HepG2 (cell line): Measurements from ENCODE around the gene TALDO1. TPM values are rescaled to one million over a fixed set of nuclear protein-coding genes. Genes with fewer than 3 reads are reported as not detected.

Source experiments
- ATAC-seq: fragments of 200-7000 bp; cut with Tn5 transposase; 3 replicates; pipeline ENCODE4 v1.9.1; 2020; ENCODE audit warnings: mild to moderate bottlenecking, moderate library complexity
- BruUV-seq: library from RNA; stranded (reverse); fragments of 400-500 nt; replicated peaks from 2 replicates; lab custom pipeline; 2021; lab: Mats Ljungman, UMichigan
- CTCF ChIA-PET: fragments of 300-600 bp; formaldehyde crosslinking; extraction: SDS; loops from one replicate; lab custom pipeline; 2021; ENCODE audit warnings: low total read pairs, inconsistent platforms, low intra/inter-chr PET ratio; lab: Yijun Ruan, JAX
- POLR2A ChIA-PET: fragments of 350-600 bp; sonication (Branson Sonifier 250); formaldehyde crosslinking; loops from one replicate; lab custom pipeline; 2020; ENCODE audit warnings: antibody characterized with exemption, inconsistent platforms; lab: Yijun Ruan, JAX
- DNase-seq: peaks from one replicate; pipeline ENCODE4 v3.0.0-alpha.2; 2015; ENCODE audit warnings: low spot score
- FAIRE-seq: peaks from 3 replicates; lab custom pipeline; 2011; peaks lifted over from hg19 to GRCh38; lab: Jason Lieb, UNC
- H2AFZ ChIP-seq: one replicate; pipeline ENCODE4 v1.6.1; 2011; ENCODE audit warnings: low read length, inconsistent platforms
- H3K27ac ChIP-seq: fragments of 300-600 bp; 3 replicates; pipeline ENCODE4 v1.8.0; 2011; ENCODE audit warnings: mixed run types, mild to moderate bottlenecking, mixed read lengths, low read length, inconsistent platforms; ENCODE audit not compliant: insufficient read depth; ENCODE audit errors: extremely low read length
- H3K27me3 ChIP-seq, 2 experiments: fragments of 200-600 bp in 1 of 2; 2 replicates in 1 of 2; 3 replicates in 1 of 2; pipeline versions ENCODE4 v1.6.0 to v1.8.0; 2011; ENCODE audit warnings: low read length in 2 of 2, mild to moderate bottlenecking in 2 of 2, moderate library complexity in 2 of 2, inconsistent platforms in 1 of 2; ENCODE audit not compliant: insufficient read depth in 2 of 2, control insufficient read depth in 1 of 2
- H3K36me3 ChIP-seq, 2 experiments: fragments of 200-600 bp in 1 of 2; replicated peaks in 1 of 2; 2 replicates in 1 of 2; 3 replicates in 1 of 2; pipeline versions ENCODE4 v1.5.1 to v1.8.0; 2011; ENCODE audit warnings: low read length in 2 of 2, inconsistent platforms in 1 of 2; ENCODE audit not compliant: insufficient read depth in 2 of 2, control insufficient read depth in 1 of 2
- H3K4me1 ChIP-seq: 2 replicates; pipeline ENCODE4 v1.5.1; 2012; ENCODE audit warnings: low read length, inconsistent platforms; ENCODE audit not compliant: insufficient read depth
- H3K4me2 ChIP-seq: 2 replicates; pipeline ENCODE4 v1.6.0; 2011; ENCODE audit warnings: low read depth, low read length, inconsistent platforms
- H3K4me3 ChIP-seq, 3 experiments: fragments of 200-600 bp in 1 of 3; sonication (generic), shearing (Covaris generic) in 1 of 3; replicated peaks in 1 of 3; 2 replicates each; pipeline ENCODE4 v1.5.1; 2011 to 2016; ENCODE audit warnings: low read length in 3 of 3, inconsistent platforms in 2 of 3, low read depth in 2 of 3, mild to moderate bottlenecking in 2 of 3, control low read depth in 1 of 3, mixed read lengths in 1 of 3; ENCODE audit not compliant: insufficient read depth in 1 of 3
- H3K79me2 ChIP-seq: one replicate; pipeline ENCODE4 v1.6.1; 2011; ENCODE audit warnings: low read length, inconsistent platforms; ENCODE audit not compliant: insufficient read depth
- H3K9ac ChIP-seq: 2 replicates; pipeline ENCODE4 v1.6.0; 2011; ENCODE audit warnings: mild to moderate bottlenecking, low read depth, low read length, inconsistent platforms; ENCODE audit not compliant: insufficient read depth
- H3K9me3 ChIP-seq: 2 replicates; pipeline ENCODE4 v1.5.1; 2012; ENCODE audit warnings: mild to moderate bottlenecking, low read length
- H4K20me1 ChIP-seq: 2 replicates; pipeline ENCODE4 v1.6.0; 2011; ENCODE audit warnings: inconsistent platforms, mild to moderate bottlenecking, low read length, moderate library complexity; ENCODE audit not compliant: insufficient read depth
- BCL6 ChIP-seq: IDR thresholded peaks from 2 replicates; pipeline ENCODE4 v1.6.1; 2016; ENCODE audit warnings: missing genetic modification reagents, missing compliant biosample characterization
- CHD2 ChIP-seq: IDR thresholded peaks from 2 replicates; pipeline ENCODE4 v1.6.1; 2011; ENCODE audit warnings: low read depth, low read length, improper control_type of control experiment
- FOSL1 ChIP-seq: sonication (generic); formaldehyde crosslinking; IDR thresholded peaks from 2 replicates; pipeline ENCODE4 v1.9.0; 2021; ENCODE audit warnings: missing genetic modification reagents, borderline replicate concordance
- MNT ChIP-seq: fragments of 450-650 bp; IDR thresholded peaks from 2 replicates; pipeline ENCODE4 v1.6.1; 2016
- NR2F1 ChIP-seq, 2 experiments: fragments of 450-650 bp in 1 of 2; formaldehyde crosslinking in 1 of 2; IDR thresholded peaks; 2 replicates each; pipeline versions ENCODE4 v1.5.0 to v1.6.1; 2016 to 2020; ENCODE audit warnings: mild to moderate bottlenecking in 1 of 2, missing compliant biosample characterization in 1 of 2, missing genetic modification reagents in 1 of 2, moderate library complexity in 1 of 2
- RBFOX2 ChIP-seq: fragments of 200-400 bp; formaldehyde crosslinking; IDR thresholded peaks from 2 replicates; pipeline ENCODE4 v1.6.1; 2017; ENCODE audit warnings: low read depth, mild to moderate bottlenecking, low read length
- STAT5B ChIP-seq: sonication (generic); formaldehyde crosslinking; IDR thresholded peaks from 2 replicates; pipeline ENCODE4 v1.4.0; 2020; ENCODE audit warnings: missing genetic modification reagents
- THAP11 ChIP-seq: IDR thresholded peaks from 2 replicates; pipeline ENCODE4 v1.6.1; 2016; ENCODE audit warnings: missing biosample characterization, missing genetic modification reagents
- ZFY ChIP-seq: sonication (generic); formaldehyde crosslinking; IDR thresholded peaks from 2 replicates; pipeline ENCODE4 v1.4.0; 2020; ENCODE audit warnings: missing genetic modification reagents
- ZNF232 ChIP-seq: sonication (generic); formaldehyde crosslinking; IDR thresholded peaks from 2 replicates; pipeline ENCODE4 v1.4.0; 2020; ENCODE audit warnings: missing genetic modification reagents, borderline replicate concordance
- ZNF570 ChIP-seq: sonication (generic); formaldehyde crosslinking; IDR thresholded peaks from 2 replicates; pipeline ENCODE4 v1.4.0; 2020; ENCODE audit warnings: mild to moderate bottlenecking, missing genetic modification reagents, borderline replicate concordance
- WGBS: methylation state at CpG from one replicate; pipeline ENCODE4 v1.1.6; 2017; ENCODE audit warnings: low lambda C conversion rate; 5-methylcytosine and 5-hydroxymethylcytosine counted together
- in situ Hi-C: cut with HindIII; loops from 2 replicates; pipeline ENCODE4 v1.10.0; 2017; ENCODE audit warnings: low pct_unique_long_range_greater_than_20kb; ENCODE audit not compliant: extremely low pct_ligation_motif_present
- intact Hi-C: fragments of 100-400 bp; cut with micrococcal nuclease; formaldehyde crosslinking; loops from one replicate; pipeline ENCODE4 v1.10.0; 2022; ENCODE audit not compliant: unreplicated experiment
- polyA plus RNA-seq, 8 experiments: library from polyadenylated mRNA; depleted of rRNA in 3 of 8; stranded (reverse) in 7 of 8; unstranded in 1 of 8; fragments of >200 nt; fragmentation: Illumina TruSeq in 4 of 8; extraction: Trizol in 4 of 8; gene quantifications; 2 replicates each; pipeline versions ENCODE4 v1.2.1 to v1.2.3, GENCODE V29; 2011 to 2016; ENCODE audit warnings: low read depth in 4 of 8, missing spikeins in 1 of 8, mixed read lengths in 1 of 8; ENCODE audit not compliant: insufficient read depth in 1 of 8
- total RNA-seq, 5 experiments: library from RNA; depleted of rRNA; stranded (reverse); fragments of >200 nt; fragmentation: Illumina TruSeq; extraction: Trizol; gene quantifications; 2 replicates each; pipeline ENCODE4 v1.2.3, GENCODE V29; 2016; ENCODE audit warnings: low read depth in 1 of 5
- TF ChIP-seq, protein P1 (sequence below): sonication (generic); formaldehyde crosslinking; IDR thresholded peaks from 2 replicates; pipeline ENCODE4 v1.4.0; 2020; ENCODE audit warnings: missing genetic modification reagents

Gene TALDO1
- total and polyA plus RNA-seq, 2 of the 13 experiments (the other 11 are each of a cell fraction or from before 2014, with no cell fraction given) = 107 to 240 TPM

- CTCF ChIA-PET = no interaction called here
- TF ChIP-seq RBFOX2 (peak; percentile 29; the same call in 1 of the 2 replicates), THAP11 (CRISPR knock-in tag) (no peak)
- 97% methylated on average over 15 of the region's 32 CpGs for WGBS
- Histone ChIP-seq H3K27ac (no peak overlapping the region), H4K20me1 (no peaks in the 10 kb centered on the region), H3K9ac (no peak overlapping the region), H2AFZ (no peak overlapping the region), H3K36me3 (peaks cover 7 to 8% of the 10 kb centered on the region in 2 experiments; a peak in 3 of 5 replicates), H3K4me1 (peaks cover 14% of the 10 kb centered on the region), H3K4me2 (no peak overlapping the region), H3K9me3 (no peaks in the 10 kb centered on the region), H3K79me2 (peaks cover 17% of the 10 kb centered on the region), H3K4me3 (no peak overlapping the region), H3K27me3 (no peaks in the 10 kb centered on the region; a peak in 1 of 5 replicates)
- ATAC-seq (no peak), FAIRE-seq (no peak), DNase-seq (no peak)
- in situ Hi-C loops = no loop called here
- intact Hi-C loops = no loop called here
- POLR2A ChIA-PET = no interaction called here
- BruUV-seq = no TSS peak
These were observed 52.5 kb downstream of the TALDO1 start for GRCh38 chr11:799641-800316.

- BruUV-seq = no TSS peak
- ATAC-seq (no peak), DNase-seq (no peak), FAIRE-seq (no peak)
- CTCF ChIA-PET = no interaction called here
- Histone ChIP-seq H2AFZ (no peak overlapping the region), H4K20me1 (no peaks in the 10 kb centered on the region), H3K4me1 (peaks cover 16% of the 10 kb centered on the region), H3K4me3 (no peak overlapping the region), H3K27me3 (no peaks in the 10 kb centered on the region; a peak in 1 of 5 replicates), H3K79me2 (peaks cover 18% of the 10 kb centered on the region), H3K9me3 (no peaks in the 10 kb centered on the region), H3K36me3 (peaks cover 7 to 8% of the 10 kb centered on the region in 2 experiments; a peak in 3 of 5 replicates), H3K27ac (no peak overlapping the region), H3K4me2 (no peak overlapping the region), H3K9ac (no peak overlapping the region)
- in situ Hi-C loops = no loop called here
- intact Hi-C loops = no loop called here
- WGBS = 90% methylated on average over 27 of the region's 30 CpGs
- POLR2A ChIA-PET = no interaction called here
- TF ChIP-seq NR2F1 (CRISPR knock-in tag; IDR thresholded peaks at IDR 0.05) (no peak), CHD2 (no peak), ZNF570 (CRISPR knock-in tag) (no peak), FOSL1 (CRISPR knock-in tag) (no peak), ZNF232 (CRISPR knock-in tag) (no peak), ZFY (CRISPR knock-in tag) (no peak), MNT (no peak), STAT5B (no peak), BCL6 (no peak)
- TF ChIP-seq, protein P1, sequence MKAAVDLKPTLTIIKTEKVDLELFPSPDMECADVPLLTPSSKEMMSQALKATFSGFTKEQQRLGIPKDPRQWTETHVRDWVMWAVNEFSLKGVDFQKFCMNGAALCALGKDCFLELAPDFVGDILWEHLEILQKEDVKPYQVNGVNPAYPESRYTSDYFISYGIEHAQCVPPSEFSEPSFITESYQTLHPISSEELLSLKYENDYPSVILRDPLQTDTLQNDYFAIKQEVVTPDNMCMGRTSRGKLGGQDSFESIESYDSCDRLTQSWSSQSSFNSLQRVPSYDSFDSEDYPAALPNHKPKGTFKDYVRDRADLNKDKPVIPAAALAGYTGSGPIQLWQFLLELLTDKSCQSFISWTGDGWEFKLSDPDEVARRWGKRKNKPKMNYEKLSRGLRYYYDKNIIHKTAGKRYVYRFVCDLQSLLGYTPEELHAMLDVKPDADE (CRISPR knock-in tag) = no peak
These were observed 53.2 kb downstream of the TALDO1 start for GRCh38 chr11:800473-800872.
